Measurements from ENCODE around the gene NEK9.
"Not testable (repeated sequence)": the region's sequence is repeated elsewhere in the genome, so short reads cannot be mapped to it uniquely, and the experiment has no call there.

NEK9 gene

DNA sequence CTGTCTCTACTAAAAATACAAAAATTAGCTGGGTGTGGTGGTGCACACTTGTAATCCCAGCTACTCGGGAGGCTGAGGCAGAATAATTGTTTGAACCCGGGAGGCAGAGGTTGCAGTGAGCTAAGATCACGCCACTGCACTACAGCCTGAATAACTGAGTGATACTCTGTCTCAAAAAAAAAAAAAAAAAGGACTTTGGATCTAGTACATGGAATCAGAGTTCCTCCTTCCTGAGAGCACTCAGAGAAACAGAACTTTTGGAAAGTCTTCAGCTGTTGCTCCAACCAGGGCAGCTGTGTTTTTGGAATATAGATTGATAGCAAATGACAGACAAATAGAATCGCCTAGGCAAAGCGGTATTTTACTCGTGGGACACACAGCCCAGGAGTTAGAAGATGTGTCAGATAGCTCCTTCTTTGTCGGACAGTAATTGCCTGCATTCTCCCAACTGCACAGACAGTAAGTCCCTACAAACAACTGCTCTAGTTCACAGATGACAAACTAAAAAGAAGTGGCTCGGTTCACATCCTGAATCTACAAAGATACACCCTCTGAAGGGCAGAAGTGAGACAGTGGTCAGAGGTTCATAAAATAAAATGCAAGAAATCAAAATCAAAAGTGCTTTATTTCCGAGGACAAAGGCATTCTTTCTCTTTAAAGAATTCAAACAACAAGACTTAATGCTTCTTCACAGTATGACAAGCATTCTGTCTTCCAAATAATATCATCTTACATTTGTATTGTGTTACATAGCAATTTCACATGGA is 17.1 kb upstream of the NEK9 start:
- DNase-seq, result no peak

DNA sequence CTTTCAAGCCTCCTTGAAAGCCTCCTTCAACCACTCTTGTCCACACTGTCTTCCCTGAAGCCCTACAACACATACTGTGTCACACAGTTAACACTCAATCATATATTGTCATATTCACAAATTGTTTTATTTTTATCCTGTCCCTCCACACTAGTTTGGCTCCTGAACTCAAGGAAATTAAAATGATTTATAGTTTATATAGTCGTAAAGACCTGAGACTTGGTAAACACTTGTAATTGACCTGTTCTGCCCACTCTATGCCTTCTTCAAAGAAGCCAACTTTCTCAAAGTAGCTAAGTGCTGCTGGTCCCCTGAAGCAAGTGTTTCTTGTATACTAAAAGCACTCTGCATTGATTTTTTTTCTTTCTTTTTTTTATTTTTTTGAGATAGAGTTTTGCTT is 15.6 kb upstream of the NEK9 start:
- DNase-seq, result no peak

DNA sequence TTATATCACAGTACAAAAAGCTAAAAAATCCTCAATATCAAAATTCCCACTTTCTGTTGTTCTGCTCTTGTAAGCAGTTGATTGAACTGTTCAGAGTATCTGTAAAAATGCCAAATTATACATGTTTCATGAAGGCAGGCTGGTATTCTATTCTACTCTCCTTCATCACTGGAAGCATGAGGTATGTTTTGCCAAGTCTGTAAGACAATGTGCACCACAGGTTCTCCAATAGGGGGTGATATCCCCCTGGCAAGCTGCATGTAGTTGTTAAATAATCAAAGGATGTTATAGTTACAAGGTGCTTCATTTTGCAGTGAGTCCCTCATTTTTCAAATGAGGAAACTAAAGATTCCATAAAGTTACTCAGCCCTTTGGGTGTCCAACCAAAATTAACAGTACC is 15.1 kb upstream of the NEK9 start:
- peak; percentile 21 for DNase-seq

GRCh38 chr14:75141062-75141461 is 14.2 kb upstream of the NEK9 start:
- DNase-seq, result no peak

DNA sequence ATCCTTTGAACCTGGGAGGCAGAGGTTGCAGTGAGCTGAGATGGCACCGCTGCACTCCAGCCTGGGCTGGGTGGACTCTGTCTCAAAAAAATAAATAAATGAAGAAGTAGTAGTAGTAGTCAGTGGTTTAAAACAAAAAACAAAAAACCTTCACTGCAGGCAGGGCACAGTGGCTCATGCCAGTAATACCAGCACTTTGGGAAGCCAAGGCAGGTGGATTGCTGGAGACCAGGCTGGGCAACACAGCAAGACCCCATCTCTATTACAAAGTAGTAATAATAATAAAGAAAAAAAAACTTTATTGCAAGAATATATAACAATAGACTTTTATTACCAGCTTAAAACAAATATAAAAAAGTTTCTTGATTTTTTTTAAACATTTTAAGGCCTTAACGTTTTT is 13.8 kb upstream of the NEK9 start:
- DNase-seq, result no peak

GRCh38 chr14:75139185-75139584 is 12.3 kb upstream of the NEK9 start:
- DNase-seq, result no peak

DNA sequence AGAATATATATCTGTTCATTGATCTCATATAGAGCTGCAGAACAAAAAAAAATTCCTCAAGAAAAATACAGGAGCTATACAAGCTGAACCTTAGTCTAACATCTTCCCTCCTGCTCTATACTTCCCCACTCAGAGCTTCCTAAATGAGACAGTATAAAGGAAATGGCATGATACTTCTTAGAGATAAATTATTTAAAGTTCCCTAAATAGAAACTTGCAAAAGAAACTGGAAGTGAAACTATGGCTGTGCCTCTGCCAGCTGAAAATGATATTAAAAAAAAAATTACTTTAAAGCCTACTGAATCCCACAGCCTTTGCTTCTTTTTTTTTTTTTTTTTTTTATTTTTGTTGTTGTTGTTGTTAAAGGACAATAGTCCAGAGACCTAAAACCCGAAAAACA is 11.6 kb upstream of the NEK9 start:
- peak; percentile 71 for DNase-seq

- DNase-seq, result no peak
Measured at GRCh38 chr14:75134644-75135043, 7.8 kb upstream of the NEK9 start.

DNA sequence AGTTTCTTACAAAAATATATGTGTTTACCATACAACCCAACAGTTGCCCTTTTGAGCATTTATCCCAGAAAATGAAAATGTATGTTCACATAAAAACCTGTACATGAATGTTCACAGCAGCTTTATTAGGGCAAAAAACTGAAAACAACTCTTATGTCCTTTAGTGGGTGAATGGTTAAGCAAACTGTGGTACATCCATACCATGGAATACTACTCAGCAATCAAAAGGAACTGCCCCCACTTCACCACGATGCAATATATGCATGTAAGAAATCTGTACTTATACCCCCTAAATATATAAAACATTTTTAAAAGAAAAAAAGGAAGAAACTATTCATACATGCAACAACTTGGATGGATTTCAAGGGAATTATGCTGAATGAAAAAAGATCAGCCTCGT is 6.7 kb upstream of the NEK9 start:
- no peak for DNase-seq

DNA sequence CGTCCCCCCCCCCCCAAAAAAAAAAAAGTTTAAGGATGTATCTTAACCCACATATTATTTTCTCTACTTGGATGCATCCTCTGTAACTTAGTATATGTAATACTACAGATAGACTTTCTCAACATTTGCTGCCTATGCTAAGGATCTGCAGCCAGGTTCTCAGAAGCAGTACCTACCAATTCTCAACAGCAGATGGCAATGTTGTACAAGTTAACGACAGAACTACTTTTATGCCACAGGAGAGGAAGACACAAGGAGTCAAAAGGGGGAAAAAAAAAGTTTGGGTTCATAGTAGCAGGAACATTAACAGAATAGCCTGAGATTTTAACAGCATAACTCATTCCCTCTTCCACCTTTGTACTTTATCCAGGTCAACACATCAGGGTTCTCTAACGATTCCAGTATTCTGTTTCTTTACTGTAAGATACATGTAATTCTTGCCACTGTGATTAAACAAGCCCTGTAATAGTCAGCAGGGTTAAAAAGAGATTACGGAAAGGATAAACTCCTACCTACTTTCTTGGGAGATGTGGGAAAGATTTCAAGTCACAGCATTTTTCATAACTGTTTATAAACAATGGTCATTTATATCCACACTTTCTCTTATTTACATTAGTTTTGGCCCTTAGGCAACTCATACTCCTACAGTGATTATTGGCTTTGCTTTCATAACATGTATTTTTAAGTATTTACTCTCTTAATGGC is 5.7 kb upstream of the NEK9 start:
- peak; percentile 84 for DNase-seq

- no peak for DNase-seq
Measured at GRCh38 chr14:75128596-75128990, 1.7 kb upstream of the NEK9 start.

GRCh38 chr14:75127903-75128595 is 1.2 kb upstream of the NEK9 start:
- DNase-seq, result peak; percentile 20

DNA sequence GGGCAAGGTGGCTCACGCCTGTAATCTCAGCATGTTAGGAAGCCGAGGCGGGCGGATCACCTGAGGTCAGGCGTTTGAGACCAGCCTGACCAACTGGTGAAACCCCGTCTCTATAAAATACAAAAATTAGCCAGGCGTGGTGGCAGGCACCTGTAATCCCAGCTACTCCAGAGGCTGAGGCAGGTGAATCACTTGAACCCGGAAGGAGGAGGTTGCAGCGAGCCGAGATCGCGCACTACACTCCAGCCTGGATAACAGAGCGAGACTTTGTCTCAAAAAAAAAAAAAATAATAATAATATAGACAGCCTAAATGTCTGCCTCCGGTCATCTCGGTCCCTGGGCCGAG is 599 bp upstream of the NEK9 start:
- not testable (repeated sequence) for DNase-seq

- DNase-seq, result no peak
Measured at GRCh38 chr14:75126121-75126544, 715 bp downstream of the NEK9 start.

GRCh38 chr14:75125617-75126016 is 1.2 kb downstream of the NEK9 start:
- no peak for DNase-seq

GRCh38 chr14:75123991-75124390 is 2.9 kb downstream of the NEK9 start:
- DNase-seq, result peak; percentile 50

DNA sequence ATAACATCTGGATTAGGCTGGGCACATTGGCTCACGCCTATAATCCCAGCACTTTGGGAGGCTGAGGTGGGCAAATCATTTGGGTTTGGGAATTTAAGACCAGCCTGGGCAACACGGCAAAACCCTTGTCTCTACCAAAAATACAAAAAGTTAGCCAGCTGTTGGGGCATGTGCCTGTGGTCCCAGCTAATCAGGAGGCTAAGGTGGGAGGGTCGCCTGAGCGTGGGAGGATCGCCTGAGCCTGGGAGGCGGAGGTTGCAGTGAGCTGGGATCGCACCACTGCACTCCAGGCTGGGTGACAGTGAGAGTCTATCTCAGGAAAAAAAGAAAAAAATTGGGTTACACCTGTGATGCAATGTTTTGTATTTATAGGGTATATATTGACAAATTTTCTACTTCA is 5.3 kb downstream of the NEK9 start:
- DNase-seq, result no peak

GRCh38 chr14:75120541-75121291 is 6.1 kb downstream of the NEK9 start:
- no peak for DNase-seq

GRCh38 chr14:75119056-75119455 is 7.8 kb downstream of the NEK9 start:
- no peak for DNase-seq

- DNase-seq, result no peak
Measured at GRCh38 chr14:75113932-75114539, 12.8 kb downstream of the NEK9 start.

DNA sequence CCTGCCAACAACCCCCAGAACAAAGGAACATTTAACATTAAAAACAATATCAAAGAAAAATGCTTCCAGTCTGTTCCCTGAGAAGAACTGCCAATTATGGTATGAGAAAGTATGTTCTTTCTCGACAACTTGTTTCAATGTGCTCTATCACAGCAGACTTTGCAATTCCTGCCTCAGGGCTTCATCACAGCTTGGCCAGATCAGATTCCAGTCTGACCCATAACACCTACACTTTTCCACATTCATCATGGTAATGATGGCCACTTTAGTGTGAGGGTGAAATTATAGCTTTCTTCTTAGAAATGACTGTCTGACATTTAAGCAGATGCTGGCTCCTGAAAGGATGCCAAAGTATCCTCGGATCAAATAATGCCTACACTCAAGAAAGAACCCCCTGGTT is 17.0 kb downstream of the NEK9 start:
- no peak for DNase-seq

GRCh38 chr14:75107186-75107585 is 19.7 kb downstream of the NEK9 start:
- no peak for DNase-seq

DNA sequence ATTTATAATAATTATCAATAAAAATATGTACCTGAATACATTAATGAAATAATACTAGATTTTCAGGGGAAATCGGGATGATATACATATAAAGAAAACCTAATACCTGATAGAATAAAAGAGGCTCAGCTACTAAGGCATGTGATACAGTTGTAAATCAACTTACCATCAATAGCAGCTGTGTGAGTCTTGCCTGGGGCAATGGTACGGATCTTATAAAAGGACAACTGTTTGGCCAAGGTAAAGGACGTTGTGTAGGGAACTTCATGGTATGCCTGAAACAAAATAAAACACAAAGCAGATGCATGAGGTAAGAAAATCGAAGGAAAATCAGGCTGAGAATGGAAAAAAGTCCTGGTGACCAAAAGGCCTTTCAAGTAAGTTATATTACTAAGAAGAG is 25.4 kb downstream of the NEK9 start:
- DNase-seq, result no peak

All from OCI-M1 (cell line).